Activated effector memory CD4-positive, alpha-beta T cell treated with anti-CD3 and anti-CD28 coated beads, Interleukin-2, amount 50 U/mL, for 16 hours (primary cell): ENCODE measurements around the gene GNPTG.

Experiments
- DNase-seq: peaks from one replicate; pipeline ENCODE4 v3.0.0-alpha.2; 2020

Gene GNPTG

DNA sequence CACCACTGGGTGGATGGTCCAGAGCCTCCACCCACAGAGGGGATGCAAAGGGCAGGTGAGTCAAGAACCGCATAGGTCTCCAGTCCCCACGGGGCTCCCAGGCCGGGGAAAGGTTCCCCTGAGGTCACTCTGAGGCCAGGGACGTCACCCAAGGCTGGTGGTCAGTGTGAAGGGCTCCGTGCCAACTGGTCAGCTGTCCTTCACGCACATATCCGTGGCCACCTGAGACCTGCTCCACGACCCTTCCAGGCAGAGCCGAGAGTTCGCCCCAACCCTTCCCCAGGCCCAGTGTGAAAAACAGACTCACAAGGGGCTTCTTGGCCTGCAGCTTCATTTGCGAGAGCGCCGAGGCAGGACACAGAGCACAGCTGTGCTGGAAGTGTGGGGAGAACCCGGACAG is 2.8 kb upstream of the GNPTG start:
- DNase-seq: no peak

DNA sequence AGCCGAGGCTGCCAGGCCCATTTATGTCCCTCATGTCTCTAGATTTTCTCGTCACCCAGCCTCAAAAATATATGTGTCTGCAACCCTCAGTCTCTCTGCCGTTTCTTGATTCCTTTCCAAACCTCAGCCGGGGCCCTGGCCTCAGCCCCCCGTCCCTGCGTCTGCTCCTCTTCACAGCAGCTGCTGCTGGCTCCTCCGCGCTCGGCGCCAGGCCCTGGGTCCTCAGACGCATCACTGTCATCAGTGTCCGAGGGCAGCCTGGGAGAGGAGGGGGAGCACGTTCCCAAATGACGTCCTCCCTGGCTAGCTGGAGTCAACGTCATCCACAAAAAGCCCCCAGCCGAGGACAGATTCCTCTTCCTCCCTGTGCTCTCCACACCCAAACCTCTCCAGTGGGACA is 2.4 kb upstream of the GNPTG start:
- no peak for DNase-seq

DNA sequence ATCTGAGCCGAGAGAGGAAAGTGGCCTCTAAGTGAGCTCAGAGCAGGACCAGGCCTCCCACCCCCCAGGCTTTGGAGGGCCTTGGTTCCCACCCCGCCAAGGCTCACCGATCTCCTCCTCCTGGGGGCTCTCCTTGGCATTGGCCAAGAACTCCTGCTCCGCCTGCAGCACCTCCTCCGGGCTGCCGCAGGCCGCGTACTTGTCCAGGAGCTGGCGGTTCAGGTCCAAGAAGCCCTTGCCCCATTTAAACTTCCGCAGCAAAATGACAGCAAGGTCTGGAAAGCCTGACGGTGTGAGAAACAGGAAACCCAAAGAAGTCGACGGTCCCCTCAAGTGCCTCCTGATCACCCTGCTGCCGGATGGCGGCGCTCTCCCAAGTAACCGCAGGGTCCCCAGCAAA is 1.8 kb upstream of the GNPTG start:
- DNase-seq: no peak

DNA sequence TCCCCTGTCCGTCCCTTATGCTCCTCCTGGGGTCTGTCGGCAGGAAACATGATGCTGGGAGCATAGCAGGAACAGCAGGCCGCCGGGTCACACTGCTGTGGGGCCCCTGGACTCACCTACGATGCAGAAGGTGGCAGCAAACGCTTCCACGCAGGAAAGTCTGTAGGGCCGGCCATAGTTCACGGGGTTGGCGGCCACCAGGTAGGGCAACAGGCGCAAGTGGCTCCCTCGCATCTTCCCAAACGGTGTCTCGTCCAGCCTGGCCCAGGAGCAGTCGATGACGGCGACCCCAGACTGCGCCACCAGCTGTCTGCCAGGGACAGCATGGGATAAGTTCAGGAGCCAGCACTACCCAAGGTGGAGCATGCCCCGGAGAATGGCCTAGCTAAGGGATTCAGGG is 1.0 kb upstream of the GNPTG start:
- DNase-seq: no peak

DNA sequence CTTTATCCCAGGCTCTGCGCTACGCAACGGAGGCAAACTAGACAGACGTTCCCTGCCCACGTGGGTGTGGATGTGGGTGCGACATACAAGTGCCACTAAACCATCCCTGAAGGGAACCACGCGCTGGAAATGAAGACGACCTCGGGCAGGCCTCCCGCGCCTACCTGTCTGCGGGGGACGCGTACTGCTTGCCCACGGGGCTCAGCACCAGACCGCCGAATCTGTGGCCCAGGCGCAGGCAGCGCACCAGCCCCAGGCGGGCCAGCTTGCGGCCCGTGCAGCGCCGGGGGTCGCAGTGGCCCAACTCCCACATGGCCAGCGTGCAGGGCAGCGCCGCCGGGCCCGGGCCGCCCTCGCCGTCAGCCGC is 533 bp upstream of the GNPTG start:
- DNase-seq: no peak

DNA sequence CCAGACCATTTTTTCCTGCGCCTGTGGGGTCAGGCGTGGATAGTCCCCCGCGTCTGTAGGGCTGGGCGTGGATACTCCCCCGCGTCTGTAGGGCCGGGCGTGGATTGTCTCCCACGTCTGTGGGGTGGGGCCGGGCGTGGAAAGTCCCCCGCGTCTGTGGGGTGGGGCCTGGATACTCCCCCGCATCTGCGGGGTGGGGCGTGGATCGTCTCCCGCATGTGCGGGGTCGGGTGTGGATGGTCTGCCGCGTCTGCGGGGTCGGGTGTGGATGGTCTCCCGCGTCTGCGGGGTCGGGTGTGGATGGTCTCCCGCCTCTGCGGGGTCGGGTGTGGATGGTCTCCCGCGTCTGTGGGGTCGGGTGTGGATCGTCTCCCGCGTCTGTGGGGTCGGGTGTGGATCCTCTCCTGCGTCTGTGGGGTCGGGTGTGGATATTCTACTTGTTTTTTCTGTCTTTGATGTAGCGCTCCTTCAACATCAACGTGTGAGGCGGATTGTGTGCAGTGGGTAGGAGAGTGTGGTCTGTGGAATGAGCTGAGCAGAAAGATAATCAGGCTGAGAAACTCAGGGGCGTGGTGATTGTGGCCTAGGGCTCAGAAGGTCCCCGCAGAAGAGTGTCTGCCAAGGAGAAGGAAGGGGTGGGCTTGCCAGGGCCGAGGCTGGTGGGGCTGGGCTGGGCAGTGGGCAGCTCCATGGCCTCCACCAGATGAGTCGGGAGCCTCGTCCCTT is 3.2 kb downstream of the GNPTG start:
- DNase-seq: no peak

DNA sequence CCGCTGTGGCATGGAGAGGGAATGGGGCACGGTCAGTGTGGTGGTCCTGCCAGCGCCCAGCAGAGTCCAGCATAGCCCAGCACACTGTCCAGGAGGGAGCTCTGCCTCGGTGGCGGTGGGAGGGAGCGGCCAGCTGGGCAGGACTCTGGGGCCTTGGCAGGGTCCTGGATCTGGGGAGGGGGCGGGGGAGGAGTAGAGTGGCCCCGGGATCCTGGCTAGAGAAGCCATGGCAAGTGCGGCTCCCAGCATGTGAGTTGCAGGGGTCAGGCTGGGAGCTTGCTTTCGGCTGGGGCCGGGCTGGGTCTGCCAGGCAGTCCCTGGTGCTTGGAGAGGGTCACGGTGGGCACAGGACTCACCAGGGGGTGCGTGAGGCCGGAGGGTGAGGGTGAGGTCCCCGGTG is 3.9 kb downstream of the GNPTG start:
- DNase-seq: no peak

DNA sequence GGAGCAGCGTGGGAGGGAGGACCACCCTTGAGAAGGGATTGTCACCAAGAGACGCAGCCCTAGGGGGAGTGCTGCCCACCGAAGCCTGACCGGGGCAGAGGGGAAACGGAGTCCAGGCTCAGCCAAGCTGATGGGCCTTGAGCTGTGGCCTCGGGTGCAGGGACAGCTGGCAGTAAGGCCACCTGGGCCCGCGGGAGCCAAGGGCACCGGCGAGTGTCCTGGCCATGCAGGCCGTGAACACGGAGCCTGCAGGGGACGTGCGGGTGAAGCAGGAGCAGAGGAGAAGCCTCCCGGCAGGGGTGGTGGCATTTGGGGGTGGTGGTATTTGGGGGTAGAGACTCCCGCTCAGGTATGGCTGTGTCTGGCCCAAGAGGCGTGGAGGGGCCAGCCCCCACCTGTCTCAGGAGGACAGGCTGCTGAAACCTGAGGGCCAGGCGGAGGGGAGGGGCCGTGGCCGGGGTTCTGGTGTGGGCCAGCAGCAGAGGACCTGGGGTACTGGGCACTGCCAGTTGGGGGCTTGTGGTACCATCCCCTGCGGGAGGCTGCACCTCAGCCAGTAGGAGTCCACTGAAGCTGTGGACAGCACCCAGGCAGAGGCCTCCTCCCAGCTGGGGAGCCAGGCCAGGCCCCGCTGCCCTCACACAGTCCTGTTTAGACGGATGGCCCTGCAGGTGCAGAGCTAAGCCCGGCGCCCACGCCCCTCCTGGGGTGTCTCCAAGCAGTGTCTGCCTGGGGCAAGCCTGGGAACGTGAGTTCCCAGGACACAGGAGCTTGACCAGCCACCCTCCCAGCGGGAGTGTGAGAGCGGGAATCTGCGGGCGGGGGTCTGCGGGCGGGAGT is 4.5 kb downstream of the GNPTG start:
- DNase-seq: no peak

DNA sequence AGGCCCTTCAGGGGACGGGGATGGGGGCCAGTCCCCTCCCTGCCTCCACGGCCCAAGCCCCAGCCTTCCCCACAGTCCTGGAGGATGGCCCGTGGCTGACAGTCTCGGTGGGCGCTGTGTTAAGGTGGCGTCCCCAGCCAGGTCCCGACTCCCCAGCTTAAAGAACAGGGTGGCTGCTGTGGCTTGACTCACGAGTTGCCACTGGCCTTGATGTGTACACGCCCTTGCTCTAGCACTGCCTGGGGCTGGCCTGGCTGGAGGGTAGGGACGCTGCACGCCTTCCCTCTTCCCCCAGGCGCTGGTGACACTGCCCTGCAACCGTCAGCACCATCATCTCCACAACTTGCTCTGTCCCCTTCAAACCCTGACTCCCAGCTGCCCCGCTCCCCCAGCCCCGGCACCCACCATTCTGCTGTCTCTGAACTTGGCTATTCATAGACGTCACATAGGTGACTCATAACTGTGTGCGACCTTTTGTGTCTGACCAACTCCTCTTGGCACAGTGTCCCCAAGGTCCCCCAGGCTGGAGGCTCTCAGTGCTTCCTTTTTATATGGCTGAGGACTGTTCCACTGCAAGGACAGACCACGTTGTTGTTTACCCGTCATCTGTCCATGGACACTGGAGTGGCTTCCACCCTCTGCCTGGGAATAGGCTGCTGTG is 6.3 kb downstream of the GNPTG start:
- DNase-seq: no peak

DNA sequence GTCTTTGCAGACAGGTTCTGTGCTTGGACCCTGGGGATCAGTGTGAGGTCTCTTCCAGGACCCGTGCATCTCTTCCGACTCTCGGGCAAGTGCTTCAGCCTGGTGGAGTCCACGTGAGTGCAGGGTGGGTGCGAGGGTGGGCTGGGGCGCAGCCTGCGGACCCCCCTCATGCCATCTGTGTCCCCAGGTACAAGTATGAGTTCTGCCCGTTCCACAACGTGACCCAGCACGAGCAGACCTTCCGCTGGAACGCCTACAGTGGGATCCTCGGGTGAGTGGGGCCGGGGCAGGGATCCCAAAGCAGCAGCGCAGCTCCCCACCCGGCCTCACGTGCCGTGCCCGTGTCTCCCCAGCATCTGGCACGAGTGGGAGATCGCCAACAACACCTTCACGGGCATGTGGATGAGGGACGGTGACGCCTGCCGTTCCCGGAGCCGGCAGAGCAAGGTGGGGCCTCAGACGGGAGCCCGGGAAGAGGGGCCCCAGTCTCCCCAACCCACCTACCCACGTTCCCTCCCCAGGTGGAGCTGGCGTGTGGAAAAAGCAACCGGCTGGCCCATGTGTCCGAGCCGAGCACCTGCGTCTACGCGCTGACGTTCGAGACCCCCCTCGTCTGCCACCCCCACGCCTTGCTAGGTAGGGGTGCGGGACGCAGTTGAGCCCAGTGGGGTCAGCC is 10.1 kb downstream of the GNPTG start:
- DNase-seq: no peak

DNA sequence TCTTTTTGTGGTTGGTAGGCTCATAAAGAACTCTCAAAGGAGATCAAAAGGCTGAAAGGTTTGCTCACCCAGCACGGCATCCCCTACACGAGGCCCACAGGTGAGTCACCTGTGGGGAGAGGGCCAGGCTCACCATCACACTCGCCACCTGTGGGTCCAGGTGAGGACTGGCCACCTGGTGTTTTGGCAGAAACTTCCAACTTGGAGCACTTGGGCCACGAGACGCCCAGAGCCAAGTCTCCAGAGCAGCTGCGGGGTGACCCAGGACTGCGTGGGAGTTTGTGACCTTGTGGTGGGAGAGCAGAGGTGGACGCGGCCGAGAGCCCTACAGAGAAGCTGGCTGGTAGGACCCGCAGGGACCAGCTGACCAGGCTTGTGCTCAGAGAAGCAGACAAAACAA is 11.1 kb downstream of the GNPTG start:
- no peak for DNase-seq

DNA sequence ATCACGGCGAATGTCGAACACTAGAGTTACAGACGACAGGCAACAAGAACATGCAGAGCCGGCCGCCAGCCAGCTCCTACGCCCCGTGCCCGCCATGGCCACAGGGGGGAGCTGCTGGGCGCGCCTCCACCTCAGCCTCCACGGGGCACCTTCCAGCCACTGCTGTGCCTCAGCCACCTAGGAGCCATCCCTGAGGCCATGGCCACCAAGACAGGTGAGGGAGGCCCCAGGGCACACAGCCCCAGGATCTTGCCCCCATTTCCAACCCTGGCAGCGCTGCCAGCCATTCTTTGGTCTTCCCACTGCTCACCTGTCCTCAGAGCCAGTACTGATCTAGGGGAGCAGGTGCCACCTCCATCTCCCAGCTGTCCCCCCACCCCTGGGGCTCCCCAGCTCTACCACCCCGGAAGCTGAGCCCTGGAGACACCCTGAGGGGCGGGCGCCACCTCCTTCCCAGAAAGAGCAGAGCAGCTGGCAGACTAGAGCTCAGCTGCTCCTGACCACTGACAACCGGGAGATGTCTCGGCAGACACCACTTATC is 11.8 kb downstream of the GNPTG start:
- DNase-seq: peak; percentile 90

DNA sequence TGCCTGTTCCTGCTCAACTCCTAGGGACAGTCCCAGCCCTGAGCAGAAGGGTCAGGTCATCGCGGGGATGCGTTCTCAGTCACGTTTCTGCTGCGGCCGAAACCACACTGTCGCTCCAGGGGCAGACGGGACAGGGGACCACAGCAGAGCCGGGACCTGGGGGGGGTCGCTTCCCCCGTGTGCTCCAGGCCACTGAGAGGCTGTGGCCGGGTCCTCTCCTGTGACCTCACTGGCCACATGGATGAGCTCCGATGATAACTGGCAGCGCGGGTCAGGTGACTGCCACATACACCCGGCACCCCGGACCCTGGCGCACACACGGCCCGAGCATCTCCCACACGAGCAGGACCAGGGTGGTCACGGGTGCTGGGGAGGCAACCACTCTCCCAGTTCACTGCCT is 12.8 kb downstream of the GNPTG start:
- DNase-seq: no peak

DNA sequence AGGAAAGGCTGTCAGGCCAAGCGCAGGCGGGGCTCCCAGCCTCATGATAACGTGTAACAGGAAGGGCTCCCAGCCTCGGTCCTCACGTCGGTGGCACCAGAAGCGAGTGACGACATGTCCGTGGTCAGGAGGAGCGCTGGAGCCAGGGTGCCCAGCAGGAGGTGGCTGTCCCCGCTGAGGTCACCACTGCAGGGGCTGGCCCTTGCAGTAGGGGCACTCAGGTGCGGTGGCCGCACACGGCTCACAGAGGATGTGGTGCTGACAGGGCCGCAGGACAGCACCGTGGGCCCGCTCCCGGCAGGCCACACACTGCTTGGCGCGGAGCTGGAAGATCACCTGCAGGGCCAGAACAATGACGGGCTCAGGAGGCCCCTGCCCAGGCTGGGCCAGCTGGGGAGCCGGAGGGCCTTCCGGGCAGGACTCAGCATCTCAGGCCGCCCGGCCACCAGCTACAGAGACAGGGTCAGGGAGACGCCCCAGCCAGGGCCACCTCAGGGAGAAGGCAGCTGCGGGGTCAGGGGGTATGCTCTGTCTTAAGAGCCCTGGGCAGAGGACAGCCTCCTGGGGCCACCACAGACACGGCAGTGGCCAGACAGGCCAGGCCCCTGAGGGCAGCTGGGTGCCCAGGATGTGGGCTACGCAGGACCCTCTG is 14.5 kb downstream of the GNPTG start:
- DNase-seq: no peak

DNA sequence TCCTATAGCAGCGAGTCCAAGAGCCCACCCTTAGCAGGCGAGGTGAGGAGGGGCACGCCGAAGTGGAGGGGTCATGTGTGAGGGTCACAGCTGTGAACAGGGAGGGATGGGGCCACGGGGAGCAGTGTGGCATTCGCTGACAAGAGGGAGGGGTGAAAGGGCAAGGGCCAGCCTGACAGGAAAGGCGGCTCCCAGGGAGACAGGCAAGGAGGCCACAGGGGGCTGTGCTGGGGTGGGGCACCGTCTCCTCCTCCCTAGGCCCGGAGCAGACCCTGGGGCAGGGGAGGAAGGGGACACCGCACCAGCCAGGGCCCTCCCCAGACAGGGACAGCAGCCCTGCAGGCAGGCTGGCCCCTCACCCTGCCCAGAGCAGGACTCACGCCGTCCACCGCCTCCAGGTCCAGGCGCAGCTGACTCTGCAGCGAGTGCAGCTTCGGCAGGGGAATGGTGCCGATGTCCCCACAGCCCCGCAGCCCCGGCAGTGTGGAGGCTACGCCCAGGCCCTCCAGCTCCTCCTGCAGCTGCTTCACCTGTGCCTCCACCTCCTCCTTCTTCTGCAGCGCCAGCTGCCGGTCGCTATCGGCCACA is 15.1 kb downstream of the GNPTG start:
- DNase-seq: no peak

DNA sequence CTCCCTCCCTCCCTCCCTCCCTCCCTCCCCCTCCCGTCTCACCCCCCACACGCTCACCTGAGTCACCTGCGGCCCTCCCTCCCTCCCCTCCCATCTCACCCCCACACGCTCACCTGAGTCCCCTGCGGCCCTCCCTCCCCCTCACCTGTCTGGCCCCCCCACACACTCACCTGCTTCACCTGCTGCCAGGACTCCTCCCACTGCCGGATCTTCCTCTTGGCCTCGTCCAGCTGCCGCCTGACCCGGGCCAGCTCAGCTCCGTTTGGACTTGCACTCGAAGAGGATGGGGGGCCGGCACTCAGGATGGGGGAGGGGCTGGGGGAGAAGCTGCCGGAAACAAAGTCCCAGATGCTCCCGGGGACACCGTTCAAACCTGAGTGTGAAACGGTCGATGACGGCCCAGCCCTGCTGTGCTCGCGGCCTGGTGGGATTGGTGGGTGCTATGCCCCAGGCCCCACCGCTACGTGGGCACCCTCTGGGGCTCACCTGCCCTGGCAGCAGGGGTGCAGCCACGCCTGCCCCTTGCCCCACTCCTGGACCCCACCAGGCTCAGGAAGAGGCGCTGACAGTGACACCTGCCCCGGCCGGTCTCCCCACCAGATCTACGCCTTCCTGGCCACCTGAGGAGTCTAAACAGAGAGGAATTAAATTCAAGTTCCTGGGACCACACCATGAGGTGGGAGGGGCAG is 15.9 kb downstream of the GNPTG start:
- DNase-seq: no peak

DNA sequence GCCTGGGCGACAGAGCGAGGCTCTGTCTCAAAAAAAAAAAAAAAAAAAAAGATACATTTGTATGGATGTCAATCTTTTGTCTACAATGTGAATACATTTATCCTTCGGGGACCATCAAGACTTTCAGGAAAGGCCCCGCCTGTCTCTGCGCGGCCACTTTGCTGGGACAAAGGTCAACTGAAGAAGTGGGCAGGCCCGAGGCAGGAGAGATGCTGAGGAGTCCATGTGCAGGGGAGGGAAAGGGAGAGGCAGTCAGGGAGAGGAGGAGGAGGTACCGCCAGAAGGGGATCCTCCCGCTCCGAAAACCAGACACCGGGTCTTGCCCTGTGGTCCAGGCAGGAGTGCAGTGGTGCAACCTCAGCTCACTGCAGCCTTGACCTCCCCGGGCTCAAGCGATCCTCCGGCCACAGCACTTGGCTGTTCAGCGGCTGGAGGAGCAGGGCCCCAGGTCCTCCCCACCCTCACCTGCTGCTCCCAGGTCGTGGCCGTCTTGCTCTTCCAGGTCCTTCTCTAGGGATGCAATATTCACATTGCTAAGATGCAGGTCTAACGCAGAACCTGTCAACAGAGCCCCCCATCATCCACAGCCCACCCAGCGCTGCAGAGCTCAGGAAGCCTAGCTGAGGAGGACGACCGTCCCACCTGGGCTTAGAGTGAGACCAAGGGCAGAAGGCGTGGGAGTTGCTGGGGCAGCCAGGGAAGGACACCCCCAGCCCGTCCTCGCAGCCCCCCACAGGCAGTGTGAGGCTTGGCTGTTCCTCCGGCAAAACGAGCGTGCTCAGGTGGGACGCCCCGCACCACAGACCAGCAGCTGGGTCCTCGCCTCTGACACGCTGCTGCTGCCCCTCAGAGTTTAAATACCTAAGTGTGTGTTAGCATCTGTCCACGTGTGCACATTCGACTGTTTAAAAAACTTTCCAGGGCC is 19.6 kb downstream of the GNPTG start:
- no peak for DNase-seq

DNA sequence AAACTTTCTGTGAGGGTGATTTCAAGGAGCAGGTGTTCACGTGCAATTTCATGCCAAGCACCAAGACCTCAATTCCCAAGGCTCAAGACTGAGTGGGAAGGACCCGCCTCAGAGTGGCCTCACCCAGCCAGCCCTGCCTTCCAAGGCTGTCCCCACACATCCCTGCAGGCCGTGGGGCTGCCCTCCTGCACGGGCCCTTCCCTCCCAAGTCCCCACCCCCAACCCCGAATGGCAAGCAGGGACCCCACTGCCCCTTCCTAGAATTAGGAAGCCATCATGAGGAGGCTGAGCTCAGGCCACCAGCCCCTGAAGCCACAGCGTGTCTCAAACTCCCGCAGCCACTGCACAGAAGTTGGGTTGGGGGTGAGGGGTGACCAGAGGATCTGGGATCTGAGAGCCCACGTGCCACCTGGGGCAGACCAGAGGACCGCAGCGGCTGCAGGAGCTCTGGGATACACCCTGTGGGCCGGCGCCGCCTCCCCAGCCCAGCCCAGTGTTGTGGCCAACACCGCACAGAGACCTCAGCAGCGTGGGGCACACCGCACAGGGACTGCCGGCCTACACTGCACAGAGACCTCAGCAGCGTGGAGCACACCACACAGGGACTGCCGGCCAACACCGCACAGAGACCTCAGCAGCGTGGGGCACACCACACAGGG is 20.7 kb downstream of the GNPTG start:
- no peak for DNase-seq

DNA sequence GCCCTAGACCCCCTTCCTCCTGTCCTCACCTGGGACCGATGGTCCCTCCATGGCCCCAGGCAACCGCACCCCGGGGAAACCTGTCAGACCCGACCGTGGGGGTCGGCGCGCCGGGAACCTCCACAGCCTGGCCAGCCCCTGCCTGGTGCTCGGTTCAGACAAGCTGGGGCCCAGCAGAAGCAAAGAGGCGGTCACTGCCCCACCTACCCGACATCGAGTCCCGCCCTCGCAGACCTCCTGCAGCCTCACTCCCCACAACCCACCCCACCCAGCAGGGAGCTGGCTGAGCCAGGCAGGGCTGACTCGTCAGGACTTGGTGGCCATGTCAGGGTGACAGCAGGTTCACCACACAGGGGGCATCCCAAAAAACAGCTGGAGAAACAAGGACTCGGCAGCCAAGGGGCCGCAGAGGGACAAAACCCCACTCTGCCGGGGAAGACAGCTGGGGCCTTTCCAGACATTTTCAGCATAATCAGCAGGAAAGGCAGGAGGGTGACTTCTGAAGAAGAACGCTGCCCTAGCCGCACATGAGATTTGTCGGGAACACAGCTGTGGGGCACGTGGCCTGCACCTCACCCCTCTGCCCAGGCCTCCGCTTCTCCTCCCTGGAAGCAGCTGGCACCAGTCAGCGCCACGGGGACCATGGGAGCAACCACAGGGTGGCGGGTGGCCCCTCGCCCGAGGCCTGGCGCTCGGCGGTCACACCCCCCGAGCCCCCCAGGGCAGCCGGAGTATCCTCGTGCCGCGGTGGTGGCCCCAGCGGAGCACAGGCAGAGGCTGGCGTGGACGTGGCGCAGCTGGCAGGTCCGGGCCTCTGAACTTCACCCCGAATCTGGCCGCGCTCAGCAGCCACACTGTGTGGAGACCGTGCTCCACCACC is 22.9 kb downstream of the GNPTG start:
- no peak for DNase-seq
